ENCODE measurements around the gene AXIN1.

DNA sequence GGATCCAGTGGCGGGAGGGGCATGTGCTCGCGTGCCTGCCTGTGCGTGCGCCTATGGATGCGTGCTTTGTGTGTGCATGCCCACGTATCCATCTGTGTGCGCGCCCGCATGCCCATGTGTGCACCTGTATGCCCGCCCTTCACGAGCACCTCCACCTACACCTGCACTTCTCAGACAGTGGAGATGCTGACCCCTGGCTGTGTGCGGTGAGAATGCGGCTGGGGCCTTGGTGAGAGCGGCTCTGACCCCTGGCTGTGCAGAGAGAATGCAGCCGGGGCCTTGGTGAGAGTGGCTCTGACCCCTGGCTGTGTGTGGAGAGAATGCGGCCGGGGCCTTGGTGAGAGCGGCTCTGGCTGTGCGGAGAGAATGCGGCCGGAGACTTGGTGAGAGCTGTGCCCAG is 33.9 kb downstream of the AXIN1 start:
- no peak for TF ChIP-seq CTCF (IDR thresholded peaks at IDR 0.05; ENCODE audit: low read length)
- TF ChIP-seq EZH2phosphoT487 (IDR thresholded peaks at IDR 0.05; ENCODE audit: low read length), result no peak
